OCI-LY7 (cell line): ENCODE results near the gene TNPO1. TPM values are rescaled to one million over a fixed set of nuclear protein-coding genes. Genes with fewer than 3 reads are reported as not detected.
A peak's percentile ranks its signal among the peaks of the same experiment; 100 is the strongest.

ENCODE experiments used
- BruUV-seq: library from RNA; stranded (reverse); fragments of 400-500 nt; replicated peaks from 2 replicates; lab custom pipeline; 2021; lab: Mats Ljungman, UMichigan
- CTCF ChIA-PET: fragments of 300-600 bp; sonication (Branson Sonifier 250); formaldehyde crosslinking; loops from one replicate; lab custom pipeline; 2022; ENCODE audit warnings: antibody characterized with exemption; ENCODE audit not compliant: unreplicated experiment; lab: Charles Lee
- POLR2A ChIA-PET: fragments of 300-600 bp; sonication (Branson Sonifier 250); formaldehyde crosslinking; loops from one replicate; lab custom pipeline; 2022; ENCODE audit warnings: antibody characterized with exemption; lab: Charles Lee
- DNase-seq: peaks from one replicate; pipeline ENCODE4 v3.0.0-alpha.2; 2015; ENCODE audit warnings: low spot score
- H2AFZ ChIP-seq: fragments of 200-600 bp; sonication (generic), shearing (Covaris generic); 2 replicates; pipeline ENCODE4 v1.6.1; 2014; ENCODE audit warnings: mild to moderate bottlenecking, antibody characterized with exemption, low read length, moderate library complexity
- H3K27ac ChIP-seq: fragments of 200-600 bp; sonication (generic); 2 replicates; pipeline ENCODE4 v1.5.1; 2014; ENCODE audit warnings: mixed run types, low read depth, mild to moderate bottlenecking, moderate library complexity, low read length, inconsistent platforms; ENCODE audit not compliant: poor library complexity, severe bottlenecking
- H3K36me3 ChIP-seq: fragments of 200-600 bp; sonication (generic); 2 replicates; pipeline ENCODE4 v1.6.1; 2014; ENCODE audit warnings: mild to moderate bottlenecking, antibody characterized with exemption, low read length, moderate library complexity, mixed read lengths; ENCODE audit not compliant: insufficient read depth
- H3K4me1 ChIP-seq: fragments of 200-600 bp; sonication (generic); 2 replicates; pipeline ENCODE4 v1.5.1; 2014; ENCODE audit warnings: mild to moderate bottlenecking, low read length; ENCODE audit not compliant: insufficient read depth, poor library complexity, severe bottlenecking
- H3K4me2 ChIP-seq: fragments of 200-600 bp; sonication (generic); 2 replicates; pipeline ENCODE4 v1.6.1; 2014; ENCODE audit warnings: mild to moderate bottlenecking, low read length
- H3K4me3 ChIP-seq: fragments of 200-600 bp; sonication (generic); 2 replicates; pipeline ENCODE4 v1.5.1; 2014; ENCODE audit warnings: mild to moderate bottlenecking, low read depth, low read length; ENCODE audit not compliant: poor library complexity, severe bottlenecking
- H3K79me2 ChIP-seq: fragments of 200-600 bp; sonication (generic); 2 replicates; pipeline ENCODE4 v1.6.1; 2016; ENCODE audit warnings: low read depth, mild to moderate bottlenecking, low read length, moderate library complexity, mixed read lengths; ENCODE audit not compliant: insufficient read depth
- H3K9me2 ChIP-seq: fragments of 200-600 bp; sonication (generic); 2 replicates; pipeline ENCODE4 v1.6.1; 2016; ENCODE audit warnings: mild to moderate bottlenecking, low read length, mixed read lengths; ENCODE audit not compliant: insufficient read depth
- H3K9me3 ChIP-seq: fragments of 200-600 bp; sonication (generic); 2 replicates; pipeline ENCODE4 v1.6.1; 2014; ENCODE audit warnings: mild to moderate bottlenecking, mixed run types, low read length, mixed read lengths
- H4K20me1 ChIP-seq: fragments of 200-600 bp; sonication (generic); 2 replicates; pipeline ENCODE4 v1.6.1; 2014; ENCODE audit warnings: mild to moderate bottlenecking, antibody characterized with exemption, low read length, moderate library complexity, mixed read lengths; ENCODE audit not compliant: insufficient read depth
- EZH2phosphoT487 ChIP-seq: fragments of 200-600 bp; sonication (generic); IDR thresholded peaks from 2 replicates; pipeline ENCODE4 v1.6.1; 2018; ENCODE audit warnings: low read depth, borderline replicate concordance, mild to moderate bottlenecking, mixed run types, antibody characterized with exemption, low read length, moderate library complexity, mixed read lengths
- intact Hi-C: fragments of 100-400 bp; cut with micrococcal nuclease; formaldehyde crosslinking; loops from one replicate; pipeline ENCODE4 v1.10.0; 2022; ENCODE audit not compliant: unreplicated experiment
- total RNA-seq, 2 experiments: library from RNA; depleted of rRNA in 1 of 2; stranded (reverse); fragments of >200 nt in 1 of 2; shearing (Covaris generic) in 1 of 2; gene quantifications; 2 replicates each; pipeline ENCODE4 v1.2.3, GENCODE V29; 2014 to 2022
- TF ChIP-seq, protein P1 (sequence below): fragments of 200-600 bp; sonication (generic); conservative IDR thresholded peaks from 2 replicates; pipeline ENCODE4 v1.5.1; 2014; ENCODE audit warnings: mild to moderate bottlenecking, antibody characterized with exemption, low read length, moderate library complexity, mixed read lengths

TNPO1 gene
- total RNA-seq, 2 experiments from 2014 or later, result 95.2 to 132 TPM

- Histone ChIP-seq H3K79me2 (peaks cover 32% of the 10 kb centered on the region; the same call in 1 of the 2 replicates), H3K4me2 (peak overlapping the region; percentile 83), H3K27ac (peak overlapping the region; percentile 86), H3K9me2 (no peaks in the 10 kb centered on the region), H3K9me3 (0 out of 2 replicates have a peak, but pooled peaks cover 4% of the 10 kb centered on the region), H2AFZ (peak overlapping the region; percentile 99), H3K4me3 (peak overlapping the region; percentile 78), H4K20me1 (no peaks in the 10 kb centered on the region), H3K4me1 (peaks cover 21% of the 10 kb centered on the region), H3K36me3 (no peaks in the 10 kb centered on the region)
- peak; percentile 55 for DNase-seq
- TF ChIP-seq, protein P1, sequence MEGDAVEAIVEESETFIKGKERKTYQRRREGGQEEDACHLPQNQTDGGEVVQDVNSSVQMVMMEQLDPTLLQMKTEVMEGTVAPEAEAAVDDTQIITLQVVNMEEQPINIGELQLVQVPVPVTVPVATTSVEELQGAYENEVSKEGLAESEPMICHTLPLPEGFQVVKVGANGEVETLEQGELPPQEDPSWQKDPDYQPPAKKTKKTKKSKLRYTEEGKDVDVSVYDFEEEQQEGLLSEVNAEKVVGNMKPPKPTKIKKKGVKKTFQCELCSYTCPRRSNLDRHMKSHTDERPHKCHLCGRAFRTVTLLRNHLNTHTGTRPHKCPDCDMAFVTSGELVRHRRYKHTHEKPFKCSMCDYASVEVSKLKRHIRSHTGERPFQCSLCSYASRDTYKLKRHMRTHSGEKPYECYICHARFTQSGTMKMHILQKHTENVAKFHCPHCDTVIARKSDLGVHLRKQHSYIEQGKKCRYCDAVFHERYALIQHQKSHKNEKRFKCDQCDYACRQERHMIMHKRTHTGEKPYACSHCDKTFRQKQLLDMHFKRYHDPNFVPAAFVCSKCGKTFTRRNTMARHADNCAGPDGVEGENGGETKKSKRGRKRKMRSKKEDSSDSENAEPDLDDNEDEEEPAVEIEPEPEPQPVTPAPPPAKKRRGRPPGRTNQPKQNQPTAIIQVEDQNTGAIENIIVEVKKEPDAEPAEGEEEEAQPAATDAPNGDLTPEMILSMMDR, result no peak
- TF ChIP-seq EZH2phosphoT487, result no peak
- ChIA-PET POLR2A (interaction anchor here (0.7 to 4.5 kb wide), 18 partner anchors 10 to 682 kb away, joined by 3 to 46 read pairs (median 4); no protein-coding TSS in a partner anchor), CTCF (interaction anchor here (1.2 to 1.4 kb wide), 2 partner anchors 13 to 24 kb away, joined by 4 to 9 read pairs; no protein-coding TSS in a partner anchor)
- BruUV-seq, result no TSS peak
- intact Hi-C loops, result loop anchor here (2.0 to 5.0 kb wide), 5 partner anchors 140 to 680 kb away; partner anchors contain the start of genes BTF3, FCHO2 and FOXD1
These were observed 618 bp downstream of the TNPO1 start for GRCh38 chr5:72817076-72817481.

DNA sequence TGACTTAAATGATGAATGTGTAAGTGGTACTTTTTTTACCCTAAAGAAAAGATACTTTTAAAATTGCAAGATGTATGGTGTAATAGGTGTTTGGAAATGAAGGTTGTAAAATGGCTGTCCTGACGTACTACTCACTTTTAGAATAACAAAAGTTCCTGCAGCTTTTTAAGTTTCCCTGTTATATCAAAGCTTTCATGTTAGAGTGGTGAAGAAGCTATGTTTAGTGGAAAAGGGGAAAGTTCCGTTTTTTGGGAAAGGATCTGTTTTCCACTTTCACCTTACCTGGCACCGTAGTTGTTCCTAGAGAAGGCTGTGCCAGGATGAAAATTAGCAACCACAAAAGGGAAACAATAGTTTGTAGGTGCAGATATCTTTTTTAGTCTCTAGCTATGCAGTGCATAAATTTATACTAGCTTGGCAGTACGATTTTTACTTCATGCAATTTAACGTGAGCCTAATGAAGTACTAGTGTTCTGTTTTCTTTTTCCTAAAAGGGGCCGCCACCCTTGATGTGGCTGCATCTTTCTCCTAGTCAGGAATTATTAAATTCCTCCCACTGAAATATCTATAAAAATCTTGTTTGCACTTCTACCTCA is 1.3 kb downstream of the TNPO1 start:
- Histone ChIP-seq H3K4me1 (peaks cover 21% of the 10 kb centered on the region), H3K4me3 (peak overlapping the region; percentile 78), H3K9me2 (no peaks in the 10 kb centered on the region), H3K79me2 (peaks cover 32% of the 10 kb centered on the region; the same call in 1 of the 2 replicates), H3K27ac (peak overlapping the region; percentile 86), H3K36me3 (no peaks in the 10 kb centered on the region), H4K20me1 (no peaks in the 10 kb centered on the region), H3K9me3 (no peaks in the 10 kb centered on the region), H2AFZ (peak overlapping the region; percentile 99), H3K4me2 (peak overlapping the region; percentile 83)
- intact Hi-C loops, result loop anchor here (2.0 to 5.0 kb wide), 5 partner anchors 140 to 680 kb away; partner anchors contain the start of genes BTF3, FCHO2 and FOXD1
- no peak for TF ChIP-seq EZH2phosphoT487
- TF ChIP-seq, protein P1, result no peak
- DNase-seq, result peak; percentile 13
- TSS peak; percentile 58 for BruUV-seq
- POLR2A ChIA-PET, result interaction anchor here (0.6 to 4.5 kb wide), 21 partner anchors 9 to 681 kb away, joined by 3 to 46 read pairs (median 4); no protein-coding TSS in a partner anchor
- CTCF ChIA-PET, result interaction anchor here (0.6 to 1.4 kb wide), 3 partner anchors 12 to 89 kb away, joined by 3 to 9 read pairs (median 4); no protein-coding TSS in a partner anchor
